HEK293 (cell line): ENCODE data around the gene TTC33.

Source experiments
- CTCF ChIA-PET: fragments of 350-600 bp; formaldehyde crosslinking; extraction: SDS; loops from one replicate; lab custom pipeline; 2021; ENCODE audit warnings: antibody characterized with exemption; lab: Yijun Ruan, JAX
- POLR2A ChIA-PET: fragments of 300-600 bp; formaldehyde crosslinking; extraction: SDS; loops from one replicate; lab custom pipeline; 2020; ENCODE audit warnings: antibody characterized with exemption, inconsistent platforms; lab: Yijun Ruan, JAX
- H3K27ac ChIP-seq: fragments of 200-500 bp; sonication (Bioruptor generic); 2 replicates; pipeline ENCODE4 v1.5.1; 2014; ENCODE audit warnings: low read depth, low read length, control low read depth, inconsistent platforms; ENCODE audit errors: extremely low read depth
- H3K36me3 ChIP-seq, 2 experiments: fragments of 200-500 bp in 1 of 2; sonication (Bioruptor generic) in 1 of 2; 1 replicate in 1 of 2; 2 replicates in 1 of 2; pipeline ENCODE4 v1.5.1; 2014 to 2017; ENCODE audit warnings: inconsistent platforms in 2 of 2, low read length in 2 of 2; ENCODE audit not compliant: control insufficient read depth in 2 of 2, insufficient read depth in 1 of 2
- H3K4me1 ChIP-seq: fragments of 200-500 bp; sonication (Bioruptor generic); 2 replicates; pipeline ENCODE4 v1.5.1; 2014; ENCODE audit warnings: mild to moderate bottlenecking, low read length, inconsistent platforms; ENCODE audit not compliant: control insufficient read depth, insufficient read depth
- H3K4me3 ChIP-seq: 2 replicates; pipeline ENCODE4 v1.5.1; 2011; ENCODE audit warnings: low read depth, mild to moderate bottlenecking, control low read depth, low read length, moderate library complexity
- H3K9me3 ChIP-seq: fragments of 200-500 bp; sonication (Bioruptor generic); 2 replicates; pipeline ENCODE4 v1.5.1; 2014; ENCODE audit warnings: low read depth, low read length, inconsistent platforms; ENCODE audit not compliant: control insufficient read depth, insufficient read depth
- EGR2 ChIP-seq: fragments of 450-650 bp; formaldehyde crosslinking; IDR thresholded peaks from 2 replicates; pipeline ENCODE4 v1.5.1; 2016; ENCODE audit warnings: low read depth, missing biosample characterization, missing genetic modification characterization
- HOXA7 ChIP-seq: sonication (generic); formaldehyde crosslinking; IDR thresholded peaks from 2 replicates; pipeline ENCODE4 v1.8.1; 2022; ENCODE audit warnings: missing genetic modification reagents, borderline replicate concordance
- KLF10 ChIP-seq: fragments of 450-650 bp; IDR thresholded peaks from 2 replicates; pipeline ENCODE4 v1.5.1; 2018; ENCODE audit warnings: missing biosample characterization, mild to moderate bottlenecking, missing genetic modification characterization
- MEIS1 ChIP-seq: sonication (generic); formaldehyde crosslinking; IDR thresholded peaks from 2 replicates; pipeline ENCODE4 v1.8.1; 2022; ENCODE audit warnings: missing genetic modification reagents, mild to moderate bottlenecking, borderline replicate concordance
- TCF7L2 ChIP-seq: IDR thresholded peaks from 2 replicates; pipeline ENCODE4 v1.6.1; 2011; ENCODE audit warnings: low read depth, mild to moderate bottlenecking, inconsistent platforms, low read length, moderate library complexity, borderline replicate concordance
- ZBTB17 ChIP-seq: fragments of 450-650 bp; formaldehyde crosslinking; IDR thresholded peaks from 2 replicates; pipeline ENCODE4 v1.5.1; 2016; ENCODE audit warnings: missing biosample characterization, missing genetic modification characterization
- ZFP41 ChIP-seq: fragments of 450-650 bp; formaldehyde crosslinking; IDR thresholded peaks from 2 replicates; pipeline ENCODE4 v1.5.1; 2016; ENCODE audit warnings: missing biosample characterization, missing genetic modification characterization, borderline replicate concordance
- ZFP69B ChIP-seq: fragments of 450-650 bp; formaldehyde crosslinking; IDR thresholded peaks from 2 replicates; pipeline ENCODE4 v1.5.1; 2016; ENCODE audit warnings: missing biosample characterization, missing genetic modification characterization
- ZNF112 ChIP-seq: fragments of 450-650 bp; formaldehyde crosslinking; IDR thresholded peaks from 2 replicates; pipeline ENCODE4 v1.5.0; 2017; ENCODE audit warnings: missing biosample characterization, missing genetic modification characterization
- ZNF133 ChIP-seq: fragments of 450-650 bp; formaldehyde crosslinking; IDR thresholded peaks from 2 replicates; pipeline ENCODE4 v1.5.1; 2016; ENCODE audit warnings: missing biosample characterization, missing genetic modification characterization
- ZNF140 ChIP-seq: fragments of 450-650 bp; formaldehyde crosslinking; IDR thresholded peaks from 2 replicates; pipeline ENCODE4 v1.5.1; 2016; ENCODE audit warnings: missing biosample characterization, missing genetic modification characterization
- ZNF175 ChIP-seq: fragments of 450-650 bp; formaldehyde crosslinking; IDR thresholded peaks from 2 replicates; pipeline ENCODE4 v1.5.1; 2016; ENCODE audit warnings: missing biosample characterization, missing genetic modification characterization
- ZNF221 ChIP-seq: fragments of 450-650 bp; formaldehyde crosslinking; IDR thresholded peaks from 2 replicates; pipeline ENCODE4 v1.5.1; 2017; ENCODE audit warnings: missing biosample characterization, missing genetic modification characterization, borderline replicate concordance
- ZNF223 ChIP-seq: fragments of 450-650 bp; formaldehyde crosslinking; IDR thresholded peaks from 2 replicates; pipeline ENCODE4 v1.5.1; 2016; ENCODE audit warnings: missing biosample characterization, missing genetic modification characterization
- ZNF292 ChIP-seq: fragments of 450-650 bp; formaldehyde crosslinking; IDR thresholded peaks from 2 replicates; pipeline ENCODE4 v1.5.1; 2016; ENCODE audit warnings: low read depth, missing biosample characterization, missing genetic modification characterization, borderline replicate concordance
- ZNF350 ChIP-seq: fragments of 450-650 bp; formaldehyde crosslinking; IDR thresholded peaks from 2 replicates; pipeline ENCODE4 v1.5.0; 2017; ENCODE audit warnings: missing biosample characterization, mild to moderate bottlenecking, missing genetic modification characterization
- ZNF391 ChIP-seq: fragments of 450-650 bp; formaldehyde crosslinking; IDR thresholded peaks from 2 replicates; pipeline ENCODE4 v1.5.1; 2016; ENCODE audit warnings: low read depth, missing biosample characterization, missing genetic modification characterization, borderline replicate concordance
- ZNF433 ChIP-seq: fragments of 450-650 bp; formaldehyde crosslinking; IDR thresholded peaks from 2 replicates; pipeline ENCODE4 v1.5.1; 2016; ENCODE audit warnings: missing biosample characterization, missing genetic modification characterization, low read depth
- ZNF510 ChIP-seq: fragments of 450-650 bp; formaldehyde crosslinking; IDR thresholded peaks from 2 replicates; pipeline ENCODE4 v1.5.1; 2018; ENCODE audit warnings: mild to moderate bottlenecking, missing genetic modification characterization, missing biosample characterization; ENCODE audit not compliant: insufficient replicate concordance
- ZNF514 ChIP-seq: fragments of 450-650 bp; formaldehyde crosslinking; IDR thresholded peaks from 2 replicates; pipeline ENCODE4 v1.5.1; 2016; ENCODE audit warnings: missing biosample characterization, missing genetic modification characterization
- ZNF529 ChIP-seq: fragments of 450-650 bp; formaldehyde crosslinking; IDR thresholded peaks from 2 replicates; pipeline ENCODE4 v1.5.1; 2017; ENCODE audit warnings: missing genetic modification characterization, missing biosample characterization; ENCODE audit not compliant: insufficient replicate concordance
- ZNF544 ChIP-seq: fragments of 450-650 bp; formaldehyde crosslinking; IDR thresholded peaks from 2 replicates; pipeline ENCODE4 v1.5.0; 2017; ENCODE audit warnings: missing biosample characterization, missing genetic modification characterization
- ZNF621 ChIP-seq: fragments of 450-650 bp; formaldehyde crosslinking; IDR thresholded peaks from 2 replicates; pipeline ENCODE4 v1.5.1; 2017; ENCODE audit warnings: missing biosample characterization, missing genetic modification characterization
- ZNF629 ChIP-seq: fragments of 450-650 bp; formaldehyde crosslinking; IDR thresholded peaks from 2 replicates; pipeline ENCODE4 v1.5.1; 2017; ENCODE audit warnings: missing biosample characterization, missing genetic modification characterization
- ZNF777 ChIP-seq: fragments of 450-650 bp; formaldehyde crosslinking; IDR thresholded peaks from 2 replicates; pipeline ENCODE4 v1.5.1; 2017; ENCODE audit warnings: missing biosample characterization, missing genetic modification characterization, borderline replicate concordance
- ZNF785 ChIP-seq: fragments of 450-650 bp; formaldehyde crosslinking; IDR thresholded peaks from 2 replicates; pipeline ENCODE4 v1.5.1; 2016; ENCODE audit warnings: missing biosample characterization, missing genetic modification characterization
- ZNF792 ChIP-seq: fragments of 450-650 bp; formaldehyde crosslinking; IDR thresholded peaks from 2 replicates; pipeline ENCODE4 v1.5.1; 2016; ENCODE audit warnings: missing biosample characterization, missing genetic modification characterization
- TF ChIP-seq, protein P1 (sequence below): fragments of 450-650 bp; formaldehyde crosslinking; IDR thresholded peaks from 2 replicates; pipeline ENCODE4 v1.5.1; 2016; ENCODE audit warnings: missing biosample characterization, missing genetic modification characterization, low read depth
- TF ChIP-seq, protein P2 (sequence below): fragments of 450-650 bp; formaldehyde crosslinking; IDR thresholded peaks from 2 replicates; pipeline ENCODE4 v1.5.1; 2016; ENCODE audit warnings: missing biosample characterization, missing genetic modification characterization
- TF ChIP-seq, protein P3 (sequence below): fragments of 450-650 bp; formaldehyde crosslinking; IDR thresholded peaks from 2 replicates; pipeline ENCODE4 v1.5.1; 2016; ENCODE audit warnings: missing biosample characterization, missing genetic modification characterization

The TTC33 gene, protein sequence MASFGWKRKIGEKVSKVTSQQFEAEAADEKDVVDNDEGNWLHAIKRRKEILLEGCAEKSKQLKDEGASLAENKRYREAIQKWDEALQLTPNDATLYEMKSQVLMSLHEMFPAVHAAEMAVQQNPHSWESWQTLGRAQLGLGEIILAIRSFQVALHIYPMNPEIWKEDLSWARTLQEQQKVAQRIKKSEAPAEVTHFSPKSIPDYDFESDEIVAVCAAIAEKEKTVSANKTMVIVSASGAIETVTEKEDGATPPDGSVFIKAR

DNA sequence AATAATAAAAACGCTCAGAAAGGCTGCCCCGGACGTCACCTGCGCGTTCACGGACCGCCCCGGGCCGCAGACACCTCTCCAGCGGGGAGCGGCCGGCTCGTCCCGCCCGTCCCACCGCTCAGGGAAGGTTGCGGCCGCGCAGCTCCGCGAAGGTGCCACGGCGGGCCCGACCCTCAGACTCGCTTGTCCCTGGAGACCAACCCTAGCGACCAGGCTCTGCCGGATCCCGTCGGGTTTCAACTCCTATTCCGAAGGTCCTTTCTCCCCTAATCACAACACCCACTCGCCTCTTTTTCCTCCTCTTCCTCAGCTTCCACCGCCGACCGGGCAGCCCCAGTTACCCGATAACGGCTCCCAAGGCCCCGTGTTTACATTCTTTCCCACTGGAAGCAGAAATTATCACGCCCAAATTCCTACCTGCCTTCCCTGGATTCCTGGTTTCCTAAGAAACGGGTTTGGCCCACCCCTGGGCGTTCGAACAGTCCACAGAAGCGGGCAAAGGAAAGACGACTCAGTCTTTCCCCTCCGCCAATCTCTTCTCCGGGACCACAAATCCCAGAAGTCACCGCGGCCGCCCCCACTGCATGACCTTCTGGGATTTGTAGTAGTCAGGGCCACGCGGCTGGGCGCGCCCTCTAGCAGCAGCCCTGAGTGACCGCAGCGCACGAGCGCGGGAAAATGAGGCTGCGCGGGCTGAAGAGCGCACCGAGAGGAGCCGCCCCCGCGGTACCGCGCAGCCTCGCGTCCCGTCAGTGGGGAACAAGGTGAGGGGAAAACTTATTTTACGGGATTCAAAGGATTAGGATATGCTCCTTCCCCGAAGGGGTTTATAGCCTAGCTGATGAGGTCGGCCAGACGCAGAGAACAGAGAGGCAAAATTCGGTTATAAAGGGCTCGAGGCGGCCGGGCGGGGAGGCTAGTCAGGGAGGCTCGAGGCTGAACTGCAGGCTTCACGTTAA is at the start of gene TTC33:
Gene TTC33 (minus strand): TSS at position 555 of the 959 bp plus-strand sequence. CDS start 8,943 bp downstream, outside the sequence.
- Histone ChIP-seq H3K36me3 (peaks cover 0 to 4% of the 10 kb centered on the region in 2 experiments; a peak in 1 of 3 replicates), H3K9me3 (no peaks in the 10 kb centered on the region), H3K4me3 (peak within 1 kb of the TSS; percentile 94), H3K4me1 (0 out of 2 replicates have a peak, but pooled peaks cover 4% of the 10 kb centered on the region), H3K27ac (peak within 1 kb of the TSS; percentile 79)
- ChIA-PET CTCF (interaction anchor here (1.3 kb wide), 1 partner anchor 13 kb away, joined by 3 read pairs; no protein-coding TSS in a partner anchor), POLR2A (interaction anchor here (1.0 to 2.1 kb wide), 2 partner anchors 42 to 80 kb away, joined by 3 to 6 read pairs; partner anchors contain the start of genes PRKAA1 and RPL37)
- TF ChIP-seq ZNF223 (tag by site-specific recombination): no peak
- peak; percentile 78 for TF ChIP-seq KLF10
- TF ChIP-seq ZNF629 (tag by site-specific recombination): peak; percentile 72; the same call in 1 of the 2 replicates
- peak; percentile 94 for TF ChIP-seq ZBTB17 (tag by site-specific recombination)
- peak; percentile 85 for TF ChIP-seq EGR2 (tag by site-specific recombination)
- TF ChIP-seq, protein P1, sequence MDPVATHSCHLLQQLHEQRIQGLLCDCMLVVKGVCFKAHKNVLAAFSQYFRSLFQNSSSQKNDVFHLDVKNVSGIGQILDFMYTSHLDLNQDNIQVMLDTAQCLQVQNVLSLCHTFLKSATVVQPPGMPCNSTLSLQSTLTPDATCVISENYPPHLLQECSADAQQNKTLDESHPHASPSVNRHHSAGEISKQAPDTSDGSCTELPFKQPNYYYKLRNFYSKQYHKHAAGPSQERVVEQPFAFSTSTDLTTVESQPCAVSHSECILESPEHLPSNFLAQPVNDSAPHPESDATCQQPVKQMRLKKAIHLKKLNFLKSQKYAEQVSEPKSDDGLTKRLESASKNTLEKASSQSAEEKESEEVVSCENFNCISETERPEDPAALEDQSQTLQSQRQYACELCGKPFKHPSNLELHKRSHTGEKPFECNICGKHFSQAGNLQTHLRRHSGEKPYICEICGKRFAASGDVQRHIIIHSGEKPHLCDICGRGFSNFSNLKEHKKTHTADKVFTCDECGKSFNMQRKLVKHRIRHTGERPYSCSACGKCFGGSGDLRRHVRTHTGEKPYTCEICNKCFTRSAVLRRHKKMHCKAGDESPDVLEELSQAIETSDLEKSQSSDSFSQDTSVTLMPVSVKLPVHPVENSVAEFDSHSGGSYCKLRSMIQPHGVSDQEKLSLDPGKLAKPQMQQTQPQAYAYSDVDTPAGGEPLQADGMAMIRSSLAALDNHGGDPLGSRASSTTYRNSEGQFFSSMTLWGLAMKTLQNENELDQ (tag by site-specific recombination): no peak
- TF ChIP-seq ZNF529 (tag by site-specific recombination): no peak
- TF ChIP-seq ZNF777 (tag by site-specific recombination): no peak
- TF ChIP-seq, protein P2, sequence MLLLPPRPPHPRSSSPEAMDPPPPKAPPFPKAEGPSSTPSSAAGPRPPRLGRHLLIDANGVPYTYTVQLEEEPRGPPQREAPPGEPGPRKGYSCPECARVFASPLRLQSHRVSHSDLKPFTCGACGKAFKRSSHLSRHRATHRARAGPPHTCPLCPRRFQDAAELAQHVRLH (tag by site-specific recombination): peak; percentile 72
- no peak for TF ChIP-seq ZNF221 (tag by site-specific recombination)
- no peak for TF ChIP-seq ZNF792 (tag by site-specific recombination)
- no peak for TF ChIP-seq TCF7L2
- no peak for TF ChIP-seq ZNF112 (tag by site-specific recombination)
- no peak for TF ChIP-seq ZNF544 (tag by site-specific recombination)
- TF ChIP-seq ZNF391 (tag by site-specific recombination): 0 out of 2 replicates have a peak, but pooled peaks have one; percentile 57
- peak; percentile 22; the same call in 1 of the 2 replicates for TF ChIP-seq ZFP69B (tag by site-specific recombination)
- TF ChIP-seq HOXA7 (CRISPR knock-in tag): no peak
- TF ChIP-seq ZNF621 (tag by site-specific recombination): no peak
- no peak for TF ChIP-seq ZNF175 (tag by site-specific recombination)
- no peak for TF ChIP-seq ZNF133
- no peak for TF ChIP-seq ZNF433 (tag by site-specific recombination)
- no peak for TF ChIP-seq ZNF785 (tag by site-specific recombination)
- TF ChIP-seq MEIS1 (CRISPR knock-in tag): 0 out of 2 replicates have a peak, but pooled peaks have one; percentile 40
- no peak for TF ChIP-seq ZFP41 (tag by site-specific recombination)
- no peak for TF ChIP-seq ZNF350
- no peak for TF ChIP-seq ZNF510 (tag by site-specific recombination)
- no peak for TF ChIP-seq ZNF140 (tag by site-specific recombination)
- no peak for TF ChIP-seq ZNF292 (tag by site-specific recombination)
- TF ChIP-seq ZNF514: no peak
- TF ChIP-seq, protein P3, sequence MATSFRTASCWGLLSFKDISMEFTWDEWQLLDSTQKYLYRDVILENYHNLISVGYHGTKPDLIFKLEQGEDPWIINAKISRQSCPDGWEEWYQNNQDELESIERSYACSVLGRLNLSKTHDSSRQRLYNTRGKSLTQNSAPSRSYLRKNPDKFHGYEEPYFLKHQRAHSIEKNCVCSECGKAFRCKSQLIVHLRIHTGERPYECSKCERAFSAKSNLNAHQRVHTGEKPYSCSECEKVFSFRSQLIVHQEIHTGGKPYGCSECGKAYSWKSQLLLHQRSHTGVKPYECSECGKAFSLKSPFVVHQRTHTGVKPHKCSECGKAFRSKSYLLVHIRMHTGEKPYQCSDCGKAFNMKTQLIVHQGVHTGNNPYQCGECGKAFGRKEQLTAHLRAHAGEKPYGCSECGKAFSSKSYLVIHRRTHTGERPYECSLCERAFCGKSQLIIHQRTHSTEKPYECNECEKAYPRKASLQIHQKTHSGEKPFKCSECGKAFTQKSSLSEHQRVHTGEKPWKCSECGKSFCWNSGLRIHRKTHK: no peak
